GM18499 (cell line): ENCODE results near the gene FAM229A.
"Not testable (repeated sequence)": the region's sequence is repeated elsewhere in the genome, so short reads cannot be mapped to it uniquely, and the experiment has no call there.

Experiments
- ATAC-seq: cut with Tn5 transposase; IDR thresholded peaks from one replicate; pipeline ENCODE4 v1.9.1; 2021; ENCODE audit warnings: moderate number of reproducible peaks; ENCODE audit not compliant: insufficient read depth, unreplicated experiment

Gene FAM229A

GRCh38 chr1:32380057-32380456 lies 17.8 kb upstream of the FAM229A start:
- ATAC-seq = no peak

GRCh38 chr1:32377541-32378220 lies 15.4 kb upstream of the FAM229A start:
- no peak for ATAC-seq

GRCh38 chr1:32376199-32376598 lies 13.9 kb upstream of the FAM229A start:
- ATAC-seq = no peak

GRCh38 chr1:32373996-32374592 lies 11.8 kb upstream of the FAM229A start:
- ATAC-seq = no peak

- no peak for ATAC-seq
Measured at GRCh38 chr1:32372149-32372756, 10.0 kb upstream of the FAM229A start.

- no peak for ATAC-seq
Measured at GRCh38 chr1:32367912-32368635, 5.8 kb upstream of the FAM229A start.

GRCh38 chr1:32365445-32365844 lies 3.2 kb upstream of the FAM229A start:
- ATAC-seq = no peak

GRCh38 chr1:32364836-32365235 lies 2.6 kb upstream of the FAM229A start:
- no peak for ATAC-seq

- no peak for ATAC-seq
Measured at GRCh38 chr1:32363713-32364112, 1.4 kb upstream of the FAM229A start.

GRCh38 chr1:32361674-32362473 lies 411 bp downstream of the FAM229A start:
- no peak for ATAC-seq

- ATAC-seq = no peak
Measured at GRCh38 chr1:32361308-32361673, 994 bp downstream of the FAM229A start.

- no peak for ATAC-seq
Measured at GRCh38 chr1:32358435-32358834, 3.9 kb downstream of the FAM229A start.

GRCh38 chr1:32357614-32358013 lies 4.7 kb downstream of the FAM229A start:
- ATAC-seq = no peak

GRCh38 chr1:32356478-32356877 lies 5.8 kb downstream of the FAM229A start:
- ATAC-seq = no peak

- not testable (repeated sequence) for ATAC-seq
Measured at GRCh38 chr1:32355778-32356177, 6.5 kb downstream of the FAM229A start.

- ATAC-seq = no peak
Measured at GRCh38 chr1:32353886-32354570, 8.3 kb downstream of the FAM229A start.

- ATAC-seq = no peak
Measured at GRCh38 chr1:32353431-32353830, 8.9 kb downstream of the FAM229A start.

GRCh38 chr1:32352831-32353383 lies 9.4 kb downstream of the FAM229A start:
- no peak for ATAC-seq

GRCh38 chr1:32352239-32352745 lies 10.0 kb downstream of the FAM229A start:
- no peak for ATAC-seq
